ENCODE measurements around the gene JAZF1. TPM values are rescaled to one million over a fixed set of nuclear protein-coding genes. Genes with fewer than 3 reads are reported as not detected.

JAZF1 gene
- polyA plus RNA-seq, 5 donors: 13.9 to 15.7 (median 15.2) TPM

DNA sequence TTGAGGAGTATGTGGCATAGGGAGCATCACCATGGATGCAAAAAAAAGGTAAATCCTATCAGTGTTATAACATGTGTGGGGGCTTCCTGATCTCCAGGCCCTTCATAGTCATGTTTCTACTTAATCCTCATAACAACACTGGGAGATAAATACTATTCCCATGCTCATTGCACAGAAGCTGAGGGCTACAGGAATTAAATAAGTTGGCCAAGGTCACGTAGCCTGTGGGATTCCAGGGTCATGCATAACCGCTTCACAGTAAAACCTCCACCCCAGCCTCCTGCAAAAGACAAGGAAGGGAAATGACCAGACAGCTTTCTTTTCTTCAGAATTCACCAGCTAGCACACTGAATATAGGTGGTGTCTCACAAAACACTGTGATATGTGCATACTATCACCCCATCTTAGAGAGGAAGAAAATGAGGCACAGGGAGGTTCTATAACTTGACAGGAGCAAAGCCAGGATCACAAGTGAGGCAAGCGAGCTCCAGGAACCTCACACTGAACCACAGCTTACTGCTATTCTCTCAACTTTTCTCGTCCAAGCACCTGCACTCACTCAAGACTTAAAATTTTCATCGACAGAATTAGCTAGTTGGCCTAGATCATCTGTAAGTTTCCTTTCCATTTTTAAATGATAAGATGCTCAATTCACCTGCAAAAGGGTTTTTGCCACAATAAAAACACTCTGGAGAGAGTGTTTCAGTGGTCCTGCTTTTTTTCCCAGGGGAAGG, 13.4 kb downstream of the JAZF1 start:
- no peak for DNase-seq

DNA sequence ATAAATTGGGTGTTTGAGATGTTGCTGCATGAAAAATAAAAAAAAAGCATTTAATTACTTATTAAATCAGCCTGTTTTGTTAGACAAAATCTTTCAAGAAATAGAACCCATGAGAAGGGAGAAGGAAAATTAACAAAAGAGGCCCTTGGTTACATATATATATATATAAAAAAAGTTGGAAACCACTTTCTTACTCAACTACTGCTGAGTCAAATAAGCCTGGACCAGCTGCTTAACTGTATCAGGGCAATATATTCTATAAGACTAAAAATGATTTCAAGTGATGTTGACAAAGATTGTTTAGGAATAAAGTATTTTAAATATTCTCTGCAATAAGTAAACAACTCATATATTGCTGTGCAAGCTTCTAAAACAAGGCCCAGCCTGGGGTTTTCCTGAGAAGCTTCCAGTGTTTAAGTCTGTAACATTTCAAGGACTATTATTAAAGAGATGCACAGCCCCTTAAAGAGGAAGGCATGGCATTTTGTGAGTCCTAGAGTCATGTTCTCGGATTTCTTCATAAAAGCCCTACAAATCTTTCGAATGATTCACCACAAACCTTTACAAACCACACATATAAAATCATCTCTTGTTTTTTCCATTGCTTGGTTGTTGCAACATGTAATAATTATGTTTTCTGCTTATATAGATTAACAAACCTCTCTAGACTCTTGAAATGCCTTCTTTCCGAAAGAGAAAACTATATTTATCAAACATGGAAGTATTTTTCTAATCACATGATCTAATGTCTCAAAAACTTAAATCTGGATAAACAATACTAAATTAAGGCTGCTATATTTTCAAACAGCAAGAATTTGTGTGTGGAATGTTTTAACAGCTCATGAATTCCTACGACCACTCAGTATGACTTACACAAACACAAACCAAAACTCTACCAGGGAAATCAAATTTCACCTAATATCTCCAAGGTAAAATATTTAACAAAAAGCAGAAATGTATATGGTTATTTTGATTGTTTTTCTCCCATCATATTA, 14.3 kb downstream of the JAZF1 start:
- no peak for DNase-seq

DNA sequence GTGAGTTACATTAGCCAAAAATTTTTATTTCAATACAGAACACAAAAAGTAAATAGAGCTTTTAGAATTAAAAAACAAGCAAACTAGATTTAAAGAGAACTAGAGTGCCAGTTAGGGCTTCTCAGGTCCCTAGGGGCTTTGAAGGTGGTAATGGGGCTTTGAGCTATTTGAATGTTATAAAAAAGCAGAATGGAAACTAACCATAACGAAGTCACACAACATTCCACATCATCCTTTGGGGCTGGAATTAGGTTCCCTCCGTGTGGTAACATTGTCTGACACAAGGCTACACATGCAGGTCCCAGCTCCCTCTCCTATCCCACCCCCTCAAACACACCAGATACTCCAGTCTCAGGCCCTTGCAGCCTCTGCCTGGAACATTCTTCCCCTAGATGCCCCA, 15.3 kb downstream of the JAZF1 start:
- no peak for DNase-seq

DNA sequence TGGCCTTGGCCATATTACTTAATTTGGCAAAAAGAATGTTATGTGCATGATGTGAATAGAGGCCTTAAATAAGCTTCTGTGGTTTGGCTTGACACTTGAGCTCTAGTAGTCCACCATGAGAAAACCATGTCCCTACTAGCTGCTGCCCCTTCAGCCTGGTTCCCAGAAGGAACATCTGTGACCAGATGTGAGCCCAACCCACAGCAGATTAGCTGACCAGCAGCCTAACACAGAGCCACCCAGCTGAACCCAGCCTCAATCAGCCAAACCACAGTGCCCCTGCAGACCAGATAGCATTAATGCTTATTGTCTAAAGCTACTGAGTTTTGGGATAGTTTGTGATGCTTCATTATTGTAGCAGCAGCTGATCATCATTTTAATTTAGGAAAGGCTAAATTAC, 16.6 kb downstream of the JAZF1 start:
- DNase-seq: no peak

DNA sequence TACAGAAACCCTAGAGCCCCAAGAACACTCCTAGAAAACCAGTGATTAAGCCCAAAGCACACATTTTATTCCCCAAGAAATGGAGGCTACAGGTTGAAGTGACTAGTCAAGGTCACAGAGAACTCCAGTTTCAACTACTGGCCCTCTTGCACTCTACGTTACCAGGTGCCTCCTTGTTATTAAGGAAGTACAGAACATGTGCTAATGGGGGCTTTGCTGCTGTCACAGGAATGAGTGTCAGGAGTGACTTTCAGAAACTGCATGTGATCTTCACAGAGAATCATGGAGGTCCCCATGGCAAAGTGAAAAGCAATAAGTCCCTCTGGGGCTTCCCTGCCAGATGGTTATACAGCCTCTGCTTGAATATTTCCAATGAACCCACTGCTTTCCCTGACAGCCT, 19.3 kb downstream of the JAZF1 start:
- no peak for DNase-seq

DNA sequence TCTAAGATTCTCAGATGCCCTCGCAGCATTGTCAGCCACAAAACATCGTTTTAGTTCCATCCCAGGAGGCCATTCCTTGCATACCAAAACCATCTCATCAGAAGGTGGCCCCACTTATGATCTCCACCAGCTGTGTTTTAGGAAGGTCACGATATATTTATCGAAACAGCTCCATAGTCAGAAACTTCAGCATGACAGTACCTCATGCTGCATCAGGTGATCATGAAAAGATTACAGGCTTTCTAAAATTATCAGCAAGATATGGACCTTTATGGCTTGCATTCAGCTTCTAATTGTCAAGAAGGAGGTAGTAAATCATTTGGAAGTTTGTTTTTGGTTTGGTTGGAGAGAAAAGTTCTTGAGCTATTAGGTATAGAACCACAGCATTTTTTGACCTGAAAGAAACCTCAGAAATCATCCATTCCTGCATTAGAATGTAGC, 20.0 kb downstream of the JAZF1 start:
- no peak for DNase-seq

DNA sequence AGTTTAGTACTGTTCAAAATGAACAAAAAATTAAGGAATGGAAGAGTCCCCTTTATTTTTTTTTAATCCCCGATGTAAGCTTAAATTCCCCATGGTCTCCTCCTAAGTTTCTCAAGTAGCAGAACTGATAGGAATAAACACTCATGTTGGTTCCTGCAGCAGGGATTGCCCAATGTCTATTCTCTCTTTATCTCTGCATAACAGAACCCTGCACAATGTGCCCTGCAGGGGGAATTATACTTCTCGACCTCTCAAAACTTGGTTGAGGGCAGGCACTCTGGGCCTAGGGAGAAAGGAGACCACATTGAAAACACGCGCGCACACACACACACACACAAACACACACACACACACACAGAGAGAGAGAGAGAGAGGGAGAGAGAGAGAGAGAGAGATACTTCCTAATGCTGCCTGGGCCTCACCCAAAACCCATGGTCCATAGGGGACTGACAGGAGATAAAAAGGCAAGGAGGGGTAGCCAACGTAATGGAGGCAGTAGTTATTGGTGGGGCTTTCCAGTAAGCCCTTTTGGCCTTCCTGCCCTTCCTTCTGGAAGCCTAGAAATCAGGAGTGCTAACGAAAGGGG, 22.7 kb downstream of the JAZF1 start:
- DNase-seq: no peak

DNA sequence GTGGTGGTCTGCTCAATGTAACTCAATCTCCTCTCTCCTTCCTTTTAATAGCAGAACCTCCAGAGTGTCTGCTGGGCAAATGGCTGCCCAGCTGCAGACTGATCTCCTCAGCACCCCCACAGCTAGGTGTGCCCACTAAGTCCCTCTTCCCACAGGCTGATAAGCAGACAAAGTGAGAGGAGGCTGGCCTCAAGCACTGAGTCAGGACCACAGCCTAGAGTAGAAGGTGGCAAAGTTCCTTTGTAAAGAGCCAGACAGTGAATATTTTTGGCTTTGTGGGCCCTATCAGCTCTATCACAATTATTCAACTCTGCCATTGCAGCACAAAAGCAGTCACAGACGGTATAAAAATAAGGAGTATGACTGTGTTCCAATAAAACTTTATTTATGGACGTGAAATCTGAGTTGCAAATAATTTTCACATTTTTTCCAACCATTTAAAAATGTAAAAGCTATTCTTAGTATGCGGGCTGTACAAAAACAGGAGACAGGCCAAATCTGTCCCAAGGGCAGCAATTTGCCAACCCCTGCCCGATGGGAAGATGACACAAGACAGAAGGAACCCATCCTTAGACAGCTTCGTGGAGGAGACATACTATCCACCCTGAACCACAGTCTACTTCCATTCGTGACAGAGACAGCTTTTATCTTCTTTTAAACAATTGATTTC, 23.4 kb downstream of the JAZF1 start:
- DNase-seq: no peak

DNA sequence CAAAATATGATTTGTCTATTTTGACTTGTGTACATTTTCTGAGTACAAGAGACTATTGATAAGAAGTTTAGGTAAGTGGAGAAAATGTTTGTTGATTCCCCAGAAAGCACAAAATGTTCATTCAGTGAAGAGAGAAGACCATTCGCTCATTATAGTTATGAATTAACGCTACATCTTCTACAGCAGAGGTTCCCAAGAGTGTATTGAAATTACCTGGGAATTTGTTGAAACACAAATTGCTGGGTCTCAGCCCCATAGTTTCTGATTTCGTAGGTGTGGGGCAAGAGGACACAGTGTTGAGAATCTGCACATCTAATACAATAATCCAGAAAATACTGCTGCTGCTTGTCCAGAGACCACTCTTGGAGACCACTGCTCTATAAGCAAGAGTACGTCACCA, 24.2 kb downstream of the JAZF1 start:
- no peak for DNase-seq

DNA sequence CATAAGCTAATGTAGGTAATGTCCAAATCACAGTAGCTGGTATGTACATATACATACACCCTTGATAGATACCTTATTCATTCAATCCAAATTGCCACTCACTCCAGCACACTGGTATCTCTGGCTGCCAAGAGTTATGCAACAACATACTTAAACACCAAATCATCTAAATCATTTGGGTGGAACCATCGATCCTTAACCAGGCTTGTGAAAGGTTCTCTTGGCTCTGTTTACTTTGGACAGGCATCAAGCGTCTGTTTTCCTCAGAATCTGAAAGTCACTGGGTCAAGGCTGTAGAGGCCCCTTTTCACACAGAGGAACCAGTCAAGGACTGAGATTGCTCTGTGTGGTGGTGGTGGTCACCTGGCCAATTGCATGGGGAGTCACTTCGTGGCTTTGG, 24.6 kb downstream of the JAZF1 start:
- no peak for DNase-seq

DNA sequence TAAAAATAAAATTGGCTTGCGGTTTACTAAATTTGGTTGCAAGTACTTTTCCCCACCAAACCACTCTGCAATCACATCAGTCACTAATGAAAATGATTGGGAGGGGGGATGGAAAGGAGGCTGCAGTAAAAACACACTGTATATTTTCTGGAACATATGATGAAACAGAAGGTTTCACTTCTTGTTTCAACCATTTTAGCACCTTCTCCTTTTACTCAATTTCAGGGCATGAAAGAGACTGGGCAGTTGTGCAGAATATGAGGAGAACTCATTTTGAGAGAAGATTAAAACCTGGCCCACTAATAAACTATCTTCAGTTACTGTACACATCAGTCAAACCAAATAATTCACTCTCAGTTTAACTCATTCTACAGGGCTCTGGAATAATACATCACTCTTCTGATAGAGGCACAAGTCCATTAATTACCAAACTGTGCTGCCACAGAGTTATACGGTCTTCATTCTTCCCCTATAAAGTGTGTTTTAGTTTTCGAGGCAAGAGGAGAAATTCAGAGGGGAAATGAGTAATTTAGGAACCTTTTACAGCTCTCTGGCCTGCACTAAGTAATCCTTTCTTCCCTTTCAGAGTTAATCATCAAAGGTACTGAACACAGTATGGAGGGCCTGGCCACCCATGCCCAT, 25.5 kb downstream of the JAZF1 start:
- DNase-seq: no peak

DNA sequence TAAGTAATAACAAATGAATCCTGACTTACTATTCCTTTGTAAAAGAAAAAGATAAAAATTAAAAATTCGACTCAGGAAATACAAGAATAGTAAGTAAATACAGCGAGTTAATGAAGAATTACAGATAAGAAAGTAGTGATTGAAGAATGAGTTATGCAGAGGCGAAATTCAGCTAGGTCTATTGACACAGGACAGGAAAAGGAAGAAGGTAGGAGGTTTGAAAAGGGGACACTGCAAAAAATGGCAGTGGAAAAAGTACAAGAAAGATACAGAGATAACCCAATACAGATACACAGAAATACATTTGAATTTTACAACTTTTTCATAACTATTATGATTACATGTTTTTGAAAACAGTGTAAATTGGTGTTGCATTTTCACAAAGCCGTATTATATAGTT, 28.0 kb downstream of the JAZF1 start:
- DNase-seq: no peak

DNA sequence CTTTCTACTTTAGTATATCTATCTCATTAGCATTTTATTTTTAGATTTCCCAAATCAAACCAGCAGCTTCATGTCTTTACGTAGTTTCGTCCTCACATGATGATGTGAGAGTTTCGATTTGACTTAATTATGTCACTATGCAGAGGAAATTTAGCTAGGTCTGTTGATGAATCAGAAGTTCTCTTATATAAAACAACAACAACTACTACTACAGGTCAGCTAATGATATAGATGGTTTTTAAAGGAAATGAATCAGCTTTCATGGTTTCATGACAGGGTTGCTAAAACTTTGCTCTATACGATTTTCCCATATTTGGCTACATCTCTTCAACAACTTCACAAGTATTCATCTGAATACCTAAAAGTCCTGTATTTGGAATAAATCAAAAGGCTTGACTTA, 28.6 kb downstream of the JAZF1 start:
- no peak for DNase-seq

DNA sequence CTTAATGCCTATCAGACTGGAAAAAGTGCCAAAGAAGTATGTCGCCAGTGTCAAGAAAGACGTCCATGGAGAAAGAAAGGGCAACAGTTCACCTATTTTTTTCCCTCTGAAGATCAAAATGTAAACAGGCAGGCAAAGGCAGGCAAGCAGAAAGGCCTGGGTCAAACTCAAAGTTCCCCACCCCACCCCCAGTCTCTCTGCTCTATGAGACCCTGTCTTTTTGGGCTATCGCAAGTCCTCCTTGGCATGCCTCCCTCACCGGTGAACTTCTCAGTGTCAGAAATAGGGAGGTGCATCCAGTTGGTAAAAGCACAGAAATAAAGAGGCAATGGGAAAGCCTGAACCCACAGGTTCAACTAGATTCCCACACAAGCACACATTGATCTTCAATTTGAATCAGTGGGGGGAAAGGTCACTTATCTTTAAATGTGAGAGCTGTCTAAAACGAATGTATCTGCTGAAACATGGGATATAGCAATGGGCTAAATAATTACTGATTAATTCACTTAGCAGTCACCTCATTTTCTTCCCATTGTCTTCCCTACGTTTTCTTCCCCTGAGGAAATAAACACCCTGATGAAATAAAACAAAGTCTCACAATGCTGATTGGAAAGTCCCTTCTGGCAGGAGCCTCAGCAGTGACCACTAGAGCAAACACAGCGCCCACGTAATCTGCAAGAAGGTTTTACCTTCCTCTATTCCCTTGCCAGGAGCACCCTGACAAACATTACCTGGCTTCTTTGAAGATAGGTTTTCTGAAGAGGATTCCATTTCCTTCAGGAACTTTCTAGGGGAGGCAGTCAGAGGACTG, 31.1 kb downstream of the JAZF1 start:
- DNase-seq: no peak

DNA sequence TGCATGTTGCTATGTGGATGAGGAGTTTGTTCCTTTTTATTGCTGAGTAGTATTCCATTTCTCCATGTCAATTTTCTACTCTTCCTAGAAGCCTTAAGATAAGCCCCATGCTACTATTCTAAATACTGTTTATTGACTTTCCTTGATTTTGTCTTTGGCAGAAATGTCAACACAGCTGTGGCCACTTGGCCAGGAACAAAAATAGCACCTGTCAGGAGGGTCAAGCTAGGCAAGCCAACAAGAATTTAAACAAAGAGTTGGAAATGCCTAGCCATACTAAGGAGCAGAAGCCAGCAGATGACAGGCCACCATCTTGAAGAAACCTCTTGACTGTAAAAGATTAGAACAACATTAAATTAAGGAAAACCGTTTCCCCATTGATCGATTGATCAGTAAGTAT, 34.7 kb downstream of the JAZF1 start:
- DNase-seq: no peak

DNA sequence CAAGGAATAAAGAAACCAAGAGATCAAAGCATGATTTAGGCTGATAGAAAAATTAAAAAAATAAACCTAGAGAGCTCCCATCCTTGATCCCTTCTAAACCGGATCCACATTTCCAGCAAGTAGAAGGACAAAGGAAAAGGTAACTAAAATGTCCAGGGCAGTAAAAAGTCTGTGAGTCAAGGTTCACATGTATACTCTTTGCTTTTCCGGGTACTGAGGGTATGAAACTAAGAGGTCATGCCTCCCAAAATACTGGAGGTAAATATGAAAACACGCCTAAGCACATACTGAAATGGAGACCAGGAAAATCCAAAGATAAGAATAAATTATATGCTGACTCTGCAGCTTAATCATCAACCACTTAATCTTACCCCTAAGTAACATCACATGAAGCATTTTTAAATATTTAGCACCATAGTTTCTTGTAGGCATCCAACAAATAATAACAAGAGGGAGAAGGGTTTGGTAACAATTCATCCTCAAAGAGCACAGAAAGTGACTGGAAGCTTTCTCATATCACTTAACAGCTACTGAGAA, 35.4 kb downstream of the JAZF1 start:
- no peak for DNase-seq

DNA sequence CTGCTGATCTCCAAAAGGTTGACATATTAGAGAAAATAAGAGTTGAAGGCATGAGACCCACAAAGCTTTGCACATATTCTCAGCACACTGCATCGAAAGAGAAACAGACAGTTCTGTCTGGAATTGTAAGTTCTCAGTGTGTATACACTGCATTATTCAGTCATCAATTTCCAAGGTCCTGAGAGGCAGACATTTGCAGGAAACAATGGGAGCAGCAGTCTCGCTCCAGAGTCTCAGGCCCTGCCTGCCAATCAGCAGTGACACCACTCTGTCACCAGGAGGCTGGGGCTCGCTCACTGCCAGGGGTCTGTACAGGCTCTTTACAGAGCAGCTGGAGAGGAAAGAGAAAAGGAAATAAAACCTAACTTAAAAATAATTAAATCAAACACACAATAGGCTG, 36.3 kb downstream of the JAZF1 start:
- no peak for DNase-seq

DNA sequence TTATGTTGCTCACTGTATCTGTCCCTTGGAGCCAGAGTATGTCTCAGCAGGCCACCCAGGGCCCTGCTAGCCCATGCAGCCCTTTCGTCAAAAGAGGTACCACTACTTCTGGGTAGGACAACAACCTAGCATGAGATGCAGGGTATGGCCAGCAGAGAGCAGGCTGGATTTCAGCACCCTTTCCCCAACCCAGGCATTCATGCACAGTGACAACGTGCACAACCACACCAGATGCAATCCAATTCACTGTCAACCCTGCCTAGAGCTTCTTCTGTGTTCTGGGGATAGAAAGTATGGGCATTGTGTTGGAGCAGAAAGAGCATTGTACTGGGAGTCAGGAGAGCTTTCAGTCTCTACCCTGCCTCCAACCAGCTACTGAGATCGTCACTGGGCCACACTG, 37.9 kb downstream of the JAZF1 start:
- DNase-seq: no peak

DNA sequence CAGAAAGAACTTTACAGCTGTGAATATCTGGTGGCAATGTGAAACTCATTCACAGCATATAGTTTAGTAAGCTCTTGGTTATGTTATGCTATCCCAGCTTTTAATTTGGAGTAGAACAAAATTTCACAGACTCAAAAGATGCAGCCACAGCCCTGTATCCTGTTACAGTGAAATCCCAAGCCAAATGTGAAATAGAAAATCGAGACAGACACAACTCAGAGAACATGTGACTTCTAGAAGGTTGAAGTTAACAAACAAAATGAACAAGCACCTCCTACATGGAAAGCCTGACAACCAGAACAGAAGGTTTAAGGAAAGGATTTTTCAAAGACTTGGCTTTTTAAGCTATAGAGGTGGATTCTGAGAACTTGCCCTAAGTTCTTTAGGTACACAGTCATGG, 39.6 kb downstream of the JAZF1 start:
- no peak for DNase-seq

DNA sequence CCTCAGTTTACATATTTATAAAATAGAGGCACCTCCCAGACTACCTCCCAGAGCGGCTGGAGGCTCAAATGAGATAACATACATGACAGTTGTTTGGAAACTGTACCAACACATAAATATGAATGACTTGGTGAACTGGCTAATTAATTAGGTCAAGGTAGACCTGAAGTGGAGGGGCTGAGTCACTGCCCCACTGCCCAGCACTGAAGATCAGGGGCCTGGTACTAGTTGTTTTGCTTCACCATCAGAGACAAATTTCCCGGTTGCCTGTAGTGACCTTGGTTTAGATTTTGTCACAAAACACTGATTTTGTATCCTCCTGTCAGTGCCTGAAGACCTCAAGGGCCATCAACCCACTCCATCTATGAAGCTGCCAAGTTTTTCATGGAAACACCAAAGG, 41.8 kb downstream of the JAZF1 start:
- DNase-seq: no peak

Measured in right lung (tissue), 5 donors.